NCI-H2196 (cell line): Measurements from ENCODE around the gene ETS1.
A peak's percentile ranks its signal among the peaks of the same experiment; 100 is the strongest.

Experiments used
- DNase-seq: peaks from one replicate; lab custom pipeline; 2025; ENCODE audit not compliant: unreplicated experiment; lab: John Stamatoyannopoulos, UW

Gene ETS1

DNA sequence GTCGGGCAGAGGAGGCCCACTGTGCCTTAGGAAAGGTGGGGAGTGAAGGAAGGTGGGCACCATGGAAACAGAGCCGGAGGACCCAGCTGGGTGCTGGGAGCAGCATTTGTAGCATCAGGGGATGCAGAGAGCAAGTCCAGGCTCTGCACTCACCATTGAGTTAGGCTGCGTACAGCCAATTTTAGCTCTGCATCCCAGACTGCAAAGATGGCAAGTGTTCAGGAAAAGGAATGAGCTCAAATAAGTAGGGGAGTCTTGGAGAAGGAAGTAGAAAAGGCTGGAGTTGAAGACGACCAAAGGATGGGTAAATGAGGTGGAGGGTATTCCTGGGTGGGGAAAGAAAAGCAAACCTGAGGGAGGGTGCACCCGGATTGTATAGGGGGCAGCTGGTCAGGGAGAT lies 31.6 kb upstream of the ETS1 start:
- no peak for DNase-seq

DNA sequence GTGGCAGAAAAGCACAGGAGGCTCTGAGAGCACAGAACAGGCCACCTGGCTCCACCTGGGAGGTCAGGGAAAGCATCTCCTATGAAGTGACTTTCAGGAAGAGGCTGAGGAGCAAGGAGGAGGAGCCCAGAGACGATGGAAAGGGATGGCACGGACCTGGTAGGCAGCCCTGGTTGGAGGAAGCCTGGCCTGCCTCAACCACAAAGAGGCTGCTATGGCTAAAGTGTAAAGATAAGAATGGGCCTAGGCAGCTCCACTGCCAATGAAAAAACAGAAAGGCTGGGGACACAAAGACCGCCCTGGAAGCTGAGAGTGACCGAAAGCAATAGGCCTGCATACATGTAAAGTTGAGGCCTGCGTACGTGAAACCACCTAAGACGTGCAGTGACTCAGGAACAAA lies 31.2 kb upstream of the ETS1 start:
- no peak for DNase-seq

DNA sequence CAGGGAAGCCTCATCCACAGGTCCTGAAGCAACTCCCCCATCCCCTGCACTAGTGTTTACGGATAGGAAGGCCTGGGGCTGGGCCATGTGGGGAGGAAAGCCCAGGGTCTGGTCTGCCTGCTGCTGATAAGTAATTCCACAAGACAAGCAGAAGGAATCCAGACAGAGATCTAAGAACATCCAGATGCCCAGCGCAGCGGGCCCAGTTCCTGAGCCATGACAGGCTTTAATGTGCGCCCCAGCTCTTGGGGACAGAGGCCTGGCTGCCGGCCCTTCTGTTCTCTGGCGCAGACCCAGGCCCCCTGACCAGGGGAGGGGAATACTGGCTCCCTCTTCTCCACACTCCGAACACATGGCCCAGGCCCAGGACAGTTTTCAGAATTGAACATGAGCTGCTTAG lies 28.8 kb upstream of the ETS1 start:
- no peak for DNase-seq

DNA sequence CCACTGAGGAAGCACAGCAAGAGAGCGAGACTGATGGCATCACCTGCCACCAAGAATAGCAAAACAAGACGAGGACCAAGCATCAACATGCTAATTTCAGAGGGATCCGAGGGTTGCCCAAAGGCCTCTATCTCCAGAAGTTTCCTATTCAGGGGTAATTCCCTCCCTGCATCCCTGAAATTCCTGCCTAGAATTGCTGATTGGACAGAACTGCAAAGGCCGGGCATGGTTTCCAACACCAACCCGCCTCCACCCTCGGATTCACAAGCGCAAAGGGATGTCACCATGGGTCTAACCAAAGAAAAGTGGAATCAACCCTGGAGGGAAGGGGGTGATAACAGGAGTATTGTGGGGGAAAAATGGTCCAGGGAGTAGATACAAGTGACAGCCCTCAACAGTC lies 28.3 kb upstream of the ETS1 start:
- DNase-seq = no peak

DNA sequence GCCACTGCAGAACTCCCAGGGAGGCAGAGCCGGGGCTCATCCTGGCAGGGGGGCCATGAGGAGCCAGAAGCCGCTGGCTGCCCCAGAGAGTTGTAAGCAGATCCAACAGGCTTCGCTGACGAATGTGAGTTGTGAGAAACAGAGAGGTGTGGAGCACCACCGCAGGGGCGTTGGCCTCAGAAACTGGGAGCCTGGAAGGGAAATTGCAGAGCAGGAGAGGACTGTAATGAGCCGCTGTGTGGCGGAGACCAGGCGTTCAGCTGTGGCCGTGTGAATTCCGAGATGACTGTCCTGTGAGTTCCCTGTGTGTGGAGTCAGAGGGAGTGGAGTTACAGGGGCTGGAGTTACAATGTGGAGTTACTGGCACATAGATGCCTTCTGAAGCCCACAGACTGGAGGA lies 27.7 kb upstream of the ETS1 start:
- DNase-seq = no peak

DNA sequence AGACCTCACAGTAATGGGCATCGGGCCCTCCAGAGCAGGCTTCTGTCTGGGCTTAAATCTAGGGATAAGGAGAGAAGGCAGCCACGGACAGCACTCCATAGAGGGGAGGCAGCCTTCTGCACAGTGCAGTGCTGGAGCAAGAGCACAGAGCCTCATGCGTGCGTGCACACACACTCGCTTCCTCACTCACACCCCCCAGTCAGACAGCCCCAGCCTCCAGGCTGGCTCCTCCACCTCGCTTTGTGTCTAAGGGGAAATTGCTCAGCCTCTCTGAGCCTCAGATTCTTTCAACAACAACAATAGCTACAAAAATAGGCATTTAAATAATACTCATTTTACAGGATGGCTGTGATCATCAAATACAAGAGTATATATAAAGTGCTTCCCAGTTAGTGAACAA lies 26.7 kb upstream of the ETS1 start:
- DNase-seq = no peak

DNA sequence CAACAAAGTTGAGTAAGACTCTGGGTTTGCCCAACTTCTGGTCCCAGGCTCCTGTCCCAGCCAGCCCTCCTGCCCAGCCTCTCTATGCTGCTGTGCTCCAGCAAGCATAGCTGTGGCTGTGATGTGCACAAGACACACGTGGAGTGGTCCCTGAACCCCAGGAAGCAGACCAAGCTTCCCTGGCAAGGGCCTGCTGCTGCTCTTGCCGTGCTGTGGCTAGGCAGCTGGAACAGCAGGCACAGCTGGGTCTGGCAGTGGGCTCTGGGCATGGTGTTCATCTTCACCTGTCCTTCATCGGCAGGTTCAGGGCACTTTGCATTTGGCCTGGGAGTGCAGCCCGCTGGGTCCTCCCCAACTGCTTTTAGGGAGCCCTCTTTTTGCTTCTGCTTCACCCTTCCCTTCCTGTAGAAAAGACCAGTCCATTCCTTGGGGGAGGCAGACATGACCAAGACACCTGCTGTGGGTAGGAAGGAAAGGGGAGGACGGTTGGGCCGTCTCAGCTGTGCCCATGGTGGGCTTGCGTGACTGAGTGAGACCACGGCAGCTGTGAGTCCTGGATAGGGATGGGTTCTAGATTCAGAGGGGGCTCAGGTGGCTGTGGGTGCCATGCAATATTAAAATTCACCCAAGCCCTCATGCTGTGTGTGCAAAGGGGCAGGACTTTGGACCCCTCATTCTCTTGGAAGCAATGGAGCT lies 26.1 kb upstream of the ETS1 start:
- DNase-seq = no peak

DNA sequence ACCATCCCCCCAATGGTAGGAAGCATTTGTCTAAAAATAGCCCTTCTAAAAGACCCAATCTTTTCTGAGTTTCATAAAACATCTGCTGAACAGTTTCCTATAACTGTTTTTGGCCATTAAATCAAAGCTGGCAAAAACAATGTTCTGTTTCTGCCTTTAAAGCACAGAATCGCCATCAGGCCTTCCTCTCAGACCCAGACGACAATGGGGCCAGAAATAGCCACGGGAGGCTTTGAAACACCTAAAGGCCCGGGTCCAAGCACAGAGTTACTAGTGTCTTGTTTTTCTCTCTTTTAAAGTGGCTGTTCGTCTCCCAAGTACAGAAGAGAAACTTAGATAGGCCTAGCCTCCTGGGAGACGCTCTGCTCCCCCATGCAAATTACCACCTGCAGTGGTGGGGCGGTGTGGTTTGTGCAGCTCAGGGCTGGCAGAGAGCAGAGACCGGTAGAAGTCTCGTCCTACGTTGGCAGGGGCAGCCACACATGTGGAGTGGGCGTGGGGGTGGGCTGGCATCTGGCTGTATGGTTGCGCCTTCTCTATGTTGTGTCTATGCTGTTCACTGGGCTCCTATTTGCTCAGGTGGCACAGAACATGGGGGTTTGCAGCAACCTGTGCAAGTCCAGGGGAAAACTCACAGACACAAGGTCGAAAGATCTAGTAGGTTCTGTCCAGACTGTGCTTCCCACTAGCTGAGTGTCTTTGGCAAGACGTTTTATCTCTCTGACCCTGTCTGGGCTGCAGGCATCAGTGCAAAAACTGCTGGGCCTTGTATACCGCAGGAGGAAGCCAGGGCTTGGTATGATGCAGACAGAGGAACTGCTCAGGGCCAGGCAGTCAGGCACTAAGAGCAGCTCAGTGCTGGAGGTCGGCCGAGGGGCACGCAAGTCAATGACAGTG lies 23.6 kb upstream of the ETS1 start:
- no peak for DNase-seq

DNA sequence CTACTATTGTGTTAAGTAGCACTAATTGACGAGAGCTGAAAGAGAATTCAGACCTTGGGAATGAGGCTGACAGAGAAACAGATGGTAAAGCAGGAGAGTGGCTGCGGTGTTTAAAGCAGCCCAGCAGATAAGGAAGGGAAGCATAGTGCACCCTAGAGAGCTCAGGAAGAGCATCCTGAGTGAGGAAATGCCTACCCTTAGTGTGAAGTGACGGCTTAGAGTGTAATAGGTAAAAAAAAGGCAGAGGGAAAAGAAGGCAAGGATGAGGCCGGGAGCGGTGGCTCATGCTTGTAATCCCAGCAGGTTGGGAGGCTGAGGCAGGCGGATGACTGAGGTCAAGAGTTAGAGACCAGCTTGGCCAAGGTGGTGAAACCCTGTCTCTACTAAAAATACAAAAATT lies 22.4 kb upstream of the ETS1 start:
- DNase-seq = no peak

DNA sequence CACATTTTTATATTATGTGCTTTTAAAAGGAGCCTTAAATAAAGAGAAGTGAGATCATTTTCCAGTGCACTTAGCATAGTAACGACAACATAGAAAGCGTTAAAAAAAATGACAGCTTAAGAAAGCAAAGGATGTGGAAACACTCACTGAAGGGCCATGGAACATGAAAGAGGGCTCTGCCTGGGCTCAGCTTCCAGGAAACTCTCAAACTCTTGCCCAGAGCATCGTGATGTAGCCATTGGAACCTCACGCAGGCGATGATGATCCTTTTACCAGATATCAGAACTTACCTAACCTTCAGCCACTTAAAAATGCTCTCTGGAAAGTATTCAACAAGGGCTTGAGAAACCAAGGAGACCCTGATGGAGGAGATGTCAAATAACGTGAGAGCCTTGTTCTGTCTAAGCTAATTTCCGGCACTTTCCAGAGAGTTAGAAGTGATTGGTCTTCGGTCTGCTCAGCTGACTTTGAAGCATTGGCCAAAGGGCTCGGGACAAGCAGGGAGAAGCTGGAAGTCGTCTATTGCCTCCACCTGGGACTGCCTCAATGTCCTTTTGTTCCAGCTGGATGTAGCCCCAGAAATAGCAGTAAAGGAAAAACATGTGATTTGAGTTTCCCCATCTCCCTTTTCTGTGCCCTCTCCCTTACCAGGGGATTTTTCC lies 21.5 kb upstream of the ETS1 start:
- no peak for DNase-seq

DNA sequence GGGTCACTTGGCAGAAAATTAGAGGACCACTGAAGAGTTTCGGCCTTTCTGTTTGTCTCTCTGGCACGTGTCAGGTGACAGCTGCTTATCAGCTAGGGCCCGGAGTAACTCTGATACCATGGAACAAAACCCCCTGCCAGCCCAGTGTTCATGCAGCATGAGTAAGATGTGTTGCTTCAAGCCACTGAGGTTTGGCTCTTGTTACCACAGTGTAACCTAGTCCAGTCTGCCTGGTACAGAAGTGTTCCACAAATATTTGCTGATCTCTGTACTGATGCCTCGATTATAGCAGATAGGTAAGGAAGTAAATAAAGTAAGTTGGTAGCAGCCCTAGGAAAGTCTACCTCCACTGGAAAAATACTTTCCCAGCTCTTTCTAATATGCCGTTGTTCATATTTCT lies 20.5 kb upstream of the ETS1 start:
- peak; percentile 46 for DNase-seq

DNA sequence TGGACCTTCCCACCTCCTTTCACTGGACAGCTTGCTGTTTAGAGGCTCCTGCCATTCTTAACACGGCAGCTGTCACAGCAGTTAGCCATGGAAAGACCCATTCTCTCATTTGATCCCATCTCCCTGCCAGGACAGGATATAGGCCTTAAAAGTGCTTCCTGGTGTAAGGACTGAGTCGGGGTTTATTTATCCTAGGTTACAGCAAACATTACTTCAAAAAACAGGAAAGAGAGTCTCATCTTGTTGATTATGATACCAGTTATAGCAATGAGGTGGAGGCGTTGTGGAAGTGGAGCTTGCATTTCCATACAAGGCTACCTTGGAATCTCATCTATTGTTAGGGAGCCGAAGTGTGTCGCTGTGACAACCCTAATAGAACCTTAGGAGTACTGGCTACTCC lies 17.4 kb upstream of the ETS1 start:
- DNase-seq = peak; percentile 35

DNA sequence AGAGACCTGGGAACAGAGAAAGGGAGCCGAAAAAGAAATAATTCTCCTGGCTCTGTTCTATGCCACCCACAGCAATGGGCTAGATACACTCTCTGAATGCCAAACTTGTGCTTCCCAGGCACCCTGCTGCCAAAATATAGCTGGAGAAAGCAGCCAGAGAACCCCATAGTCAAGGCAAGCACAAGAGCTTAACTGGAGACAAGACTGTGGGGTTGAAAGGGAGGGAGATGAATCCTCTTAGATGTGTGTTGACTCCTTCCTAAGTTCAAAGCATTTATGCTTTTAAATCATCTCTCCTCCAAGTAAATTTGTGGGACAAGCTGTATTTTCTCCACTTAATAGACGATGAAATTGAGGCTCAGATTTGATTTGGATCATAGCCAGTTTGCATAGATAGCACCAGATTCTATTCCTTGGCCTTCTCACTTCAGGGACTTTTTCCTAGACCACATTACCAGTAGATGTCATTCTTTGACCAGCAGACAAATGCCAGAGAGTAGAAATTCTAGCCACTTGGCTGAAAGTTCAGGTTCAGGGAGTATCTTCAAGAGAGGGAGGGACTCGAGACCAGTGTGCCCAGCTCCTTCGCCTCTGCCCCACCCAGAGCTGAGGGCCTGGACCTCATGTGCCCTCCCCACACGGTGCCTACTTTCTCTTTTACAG lies 16.5 kb upstream of the ETS1 start:
- peak; percentile 41 for DNase-seq

DNA sequence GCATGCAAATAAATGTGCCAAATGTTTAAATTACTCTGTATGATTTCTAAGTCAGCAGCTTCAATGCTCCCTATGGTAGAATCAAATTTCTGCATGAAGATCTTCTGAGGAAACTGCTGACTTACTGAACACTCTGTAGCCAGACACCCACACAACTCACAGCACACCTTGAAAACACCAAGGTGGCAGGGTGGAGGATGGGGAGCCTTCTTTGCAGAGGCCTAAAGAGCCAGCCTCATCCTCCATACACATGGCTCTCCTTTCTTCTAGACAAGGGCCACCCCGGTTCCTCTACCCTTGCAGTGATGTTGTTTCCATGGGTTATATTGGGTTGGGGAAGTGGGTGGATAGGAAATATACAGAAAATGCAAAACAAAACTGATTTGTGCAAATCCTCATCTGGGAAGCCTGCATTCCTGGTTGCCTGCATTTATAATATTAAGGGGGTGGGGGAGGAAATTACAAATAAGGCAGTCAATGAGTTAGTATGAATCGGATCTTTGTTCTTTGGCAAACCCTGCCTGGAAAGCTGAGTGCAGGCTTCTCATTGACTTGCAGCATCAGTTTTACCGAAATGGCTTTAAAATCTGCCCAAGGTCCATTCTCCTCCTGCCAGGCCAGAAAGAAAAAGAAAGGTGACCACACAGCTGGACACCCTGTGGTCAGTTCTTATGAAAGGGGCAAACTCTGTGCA lies 15.8 kb upstream of the ETS1 start:
- no peak for DNase-seq

DNA sequence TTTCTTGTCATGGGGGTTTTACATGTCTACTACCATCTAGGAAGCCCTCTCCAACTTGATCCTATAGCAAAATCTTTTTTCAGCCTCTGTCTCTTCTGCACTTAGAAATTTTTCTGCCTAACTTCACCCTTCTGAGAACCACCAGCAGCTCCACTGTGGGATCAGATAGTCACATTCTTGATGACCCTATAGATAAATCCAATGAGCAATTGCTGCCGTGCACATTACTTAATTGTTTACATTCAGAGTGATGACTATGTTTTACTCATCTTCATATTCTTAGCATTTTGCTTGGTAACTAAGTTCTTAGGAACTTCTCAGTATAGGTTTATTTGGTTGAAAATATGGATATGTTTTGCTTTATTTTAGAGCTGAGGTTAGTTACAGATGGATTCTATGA lies 12.4 kb upstream of the ETS1 start:
- no peak for DNase-seq

DNA sequence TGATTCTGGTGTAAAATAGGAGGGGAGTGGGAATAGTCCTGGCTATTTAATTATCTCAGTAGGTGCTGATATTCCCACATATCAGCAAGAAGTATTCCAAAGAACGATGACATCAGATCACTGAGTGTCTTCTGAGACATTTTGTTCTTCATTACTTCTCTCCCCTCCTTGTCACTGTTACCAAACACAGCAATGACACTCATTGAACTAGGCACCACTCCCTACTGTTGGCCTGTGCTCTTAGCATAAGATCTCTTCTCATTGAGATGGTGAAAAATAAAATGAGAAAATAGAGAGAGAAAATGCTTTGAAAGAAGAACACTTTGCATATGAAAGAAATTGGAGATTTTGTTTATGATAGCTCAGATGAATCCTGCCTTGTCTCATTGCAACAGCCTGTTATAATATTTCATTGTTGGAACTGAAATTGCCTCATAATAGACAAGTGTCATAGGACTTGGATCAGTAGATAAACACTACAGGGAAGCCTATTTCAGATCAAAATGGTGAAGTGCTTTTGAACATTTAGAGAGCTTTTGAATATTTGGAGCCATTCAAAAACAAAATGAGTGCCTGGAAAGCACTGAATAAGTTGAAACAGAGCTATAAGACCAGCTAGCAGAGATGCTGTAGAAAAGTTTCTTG lies 11.3 kb upstream of the ETS1 start:
- DNase-seq = no peak

DNA sequence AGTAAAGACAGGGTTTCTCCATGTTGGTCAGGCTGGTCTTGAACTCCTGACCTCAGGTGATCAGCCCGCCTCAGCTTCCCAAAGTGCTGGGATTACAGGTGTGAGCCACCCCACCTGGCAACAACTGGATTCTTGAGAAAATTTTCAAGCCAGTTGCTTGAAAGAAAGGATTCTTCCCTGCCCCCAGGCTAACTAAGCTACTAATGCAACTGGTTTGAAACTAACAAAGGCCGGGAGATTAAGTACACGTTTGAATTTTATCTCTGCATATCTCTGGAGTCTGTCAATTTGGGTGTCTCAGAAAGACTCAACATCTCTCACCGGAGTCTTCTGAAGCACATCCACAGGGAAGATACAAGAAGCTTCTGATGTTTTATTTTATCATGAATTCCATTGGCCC lies 10.7 kb upstream of the ETS1 start:
- DNase-seq = no peak

DNA sequence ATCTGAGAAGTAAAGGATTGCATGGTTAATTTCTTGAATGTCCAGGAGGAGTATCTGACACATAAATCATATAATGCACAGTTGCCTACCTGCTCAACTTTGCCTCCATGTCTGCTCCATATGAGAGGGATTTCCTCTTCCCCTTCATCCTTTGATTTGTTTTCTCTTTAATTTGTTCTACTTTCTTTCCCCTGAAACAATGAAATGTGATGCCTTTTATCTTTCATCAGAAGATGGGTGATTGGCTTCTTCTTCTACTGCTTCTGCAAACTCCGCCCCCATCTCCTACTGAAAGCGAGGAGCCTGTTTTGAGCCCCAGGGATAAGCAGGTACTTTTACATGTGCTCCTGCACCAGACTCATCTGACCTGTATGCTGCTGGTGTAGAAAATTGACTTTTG lies 9.9 kb upstream of the ETS1 start:
- DNase-seq = no peak

DNA sequence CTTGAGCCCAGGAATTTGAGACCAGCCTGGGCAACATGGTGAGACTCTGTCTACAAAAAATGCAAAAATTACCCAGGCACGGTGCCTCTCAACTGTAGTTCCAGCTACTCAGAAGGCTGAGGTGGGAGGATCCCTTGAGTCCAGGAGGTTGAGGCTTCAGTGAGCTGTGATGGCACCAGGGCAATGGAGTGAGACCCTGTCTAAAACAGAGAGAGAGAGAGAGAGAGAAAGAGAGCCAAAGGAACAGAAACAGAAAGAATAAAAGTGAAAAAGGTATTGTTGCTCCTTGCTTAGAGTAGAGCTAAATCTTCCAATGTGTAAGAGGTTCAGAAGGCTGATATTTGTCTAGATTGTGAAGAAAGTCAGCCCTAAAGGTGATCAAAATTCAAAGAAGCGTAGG lies 8.9 kb upstream of the ETS1 start:
- no peak for DNase-seq

DNA sequence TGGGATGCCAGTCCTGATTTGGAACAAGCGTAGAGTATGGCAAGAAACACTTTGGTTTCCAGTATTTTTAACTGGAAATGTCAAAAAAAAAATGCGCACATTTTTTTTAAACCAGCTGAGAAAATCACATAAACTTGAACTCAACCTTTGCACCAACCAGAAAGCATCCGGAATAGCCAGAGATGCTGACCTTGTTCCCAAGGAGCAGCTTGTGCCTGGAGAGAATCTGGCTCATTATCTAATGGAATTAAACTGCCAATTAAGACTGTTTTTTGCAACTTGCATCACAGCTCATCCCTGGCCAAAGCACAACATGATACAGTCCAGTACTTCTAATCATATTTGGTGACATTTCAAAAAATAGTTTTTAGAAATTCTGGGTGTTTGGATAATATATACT lies 8.4 kb upstream of the ETS1 start:
- DNase-seq = no peak

DNA sequence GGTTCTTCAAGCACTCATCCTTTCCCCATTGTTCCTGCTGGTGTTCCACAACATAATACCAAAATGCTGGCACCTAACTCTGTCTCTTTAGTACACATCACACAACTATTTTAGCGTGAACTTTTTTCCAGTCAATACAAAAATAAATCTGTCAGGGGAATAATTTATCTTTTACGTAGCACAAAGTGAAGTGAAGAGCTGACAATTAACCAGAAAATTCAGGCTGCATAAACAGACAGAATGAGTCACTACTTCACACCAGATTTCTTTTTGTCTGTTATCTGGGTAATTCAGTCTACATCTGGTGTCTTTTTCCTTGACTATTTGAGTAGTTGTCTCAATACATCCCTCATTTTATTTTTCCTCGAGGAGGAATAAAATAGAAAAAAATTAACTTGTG lies 7.9 kb upstream of the ETS1 start:
- no peak for DNase-seq
